A549 (cell line): ENCODE data around the gene TMEM176B. TPM values are rescaled to one million over a fixed set of nuclear protein-coding genes. Genes with fewer than 3 reads are reported as not detected.
A peak's percentile ranks its signal among the peaks of the same experiment; 100 is the strongest.

Source experiments
- ATAC-seq, 2 experiments: fragments of 200-7000 bp in 1 of 2; fragments of >200 bp in 1 of 2; cut with Nextera tagmentation in 1 of 2; cut with Tn5 transposase in 1 of 2; 3 replicates each; pipeline versions ENCODE4 v1.8.0 to v1.9.1; 2018 to 2020; ENCODE audit warnings: mild to moderate bottlenecking in 1 of 2, moderate library complexity in 1 of 2
- CTCF ChIA-PET: fragments of 300-600 bp; sonication (Branson Sonifier 250); formaldehyde crosslinking; extraction: SDS; loops from one replicate; lab custom pipeline; 2021; ENCODE audit warnings: antibody characterized with exemption, inconsistent platforms; lab: Yijun Ruan, JAX
- POLR2A ChIA-PET: fragments of 350-600 bp; formaldehyde crosslinking; extraction: SDS; loops from one replicate; lab custom pipeline; 2021; ENCODE audit warnings: antibody characterized with exemption, inconsistent platforms; lab: Yijun Ruan, JAX
- DNase-seq, 2 experiments: peaks; one replicate each; pipeline versions ENCODE4 v3.0.0 to v3.0.0-alpha.2; 2011 to 2016; ENCODE audit warnings: low read depth in 1 of 2, low spot score in 1 of 2
- FAIRE-seq: peaks from 2 replicates; lab custom pipeline; 2011; peaks lifted over from hg19 to GRCh38; lab: Jason Lieb, UNC
- H3K27ac ChIP-seq, 2 experiments: fragments of >200 bp; sonication (Bioruptor Twin); formaldehyde crosslinking; 3 replicates each; pipeline ENCODE4 v1.5.1; 2016 to 2017
- H3K4me1 ChIP-seq: fragments of >200 bp; sonication (Bioruptor Twin); formaldehyde crosslinking; 3 replicates; pipeline ENCODE4 v1.6.1; 2016
- H3K4me2 ChIP-seq: fragments of >200 bp; sonication (Bioruptor Twin); formaldehyde crosslinking; 3 replicates; pipeline ENCODE4 v1.6.1; 2016
- H3K4me3 ChIP-seq: fragments of >200 bp; sonication (Bioruptor Twin); formaldehyde crosslinking; 3 replicates; pipeline ENCODE4 v1.5.1; 2016
- H3K9me3 ChIP-seq: fragments of >200 bp; sonication (Bioruptor Twin); formaldehyde crosslinking; 3 replicates; pipeline ENCODE4 v1.6.1; 2016
- BCL3 ChIP-seq: fragments of >200 bp; sonication (Bioruptor Twin); formaldehyde crosslinking; IDR thresholded peaks from 3 replicates; pipeline ENCODE4 v1.6.1; 2016
- CHD2 ChIP-seq: fragments of 150-350 bp; IDR thresholded peaks from 2 replicates; pipeline ENCODE4 v1.6.1; 2014; ENCODE audit warnings: low read length; ENCODE audit not compliant: partially characterized antibody
- CHD4 ChIP-seq: fragments of 200-600 bp; sonication (generic); IDR thresholded peaks from 2 replicates; pipeline ENCODE4 v1.6.1; 2016; ENCODE audit warnings: antibody characterized with exemption, mild to moderate bottlenecking, borderline replicate concordance
- EHF ChIP-seq: fragments of 250-450 bp; sonication (Bioruptor Pico); IDR thresholded peaks from 2 replicates; pipeline ENCODE4 v1.5.0; 2020; ENCODE audit warnings: mild to moderate bottlenecking
- EHMT2 ChIP-seq: fragments of 200-600 bp; sonication (generic); IDR thresholded peaks from 2 replicates; pipeline ENCODE4 v1.6.1; 2016; ENCODE audit warnings: antibody characterized with exemption, low read depth, mild to moderate bottlenecking, moderate library complexity
- HEYL ChIP-seq: fragments of 250-450 bp; sonication (Bioruptor Pico); IDR thresholded peaks from 2 replicates; pipeline ENCODE4 v1.8.0; 2021; ENCODE audit warnings: mild to moderate bottlenecking, moderate library complexity
- HMGXB4 ChIP-seq: fragments of 250-450 bp; sonication (Bioruptor Pico); IDR thresholded peaks from 2 replicates; pipeline ENCODE4 v1.5.0; 2021; ENCODE audit warnings: mild to moderate bottlenecking, moderate library complexity, borderline replicate concordance
- HOXB13 ChIP-seq: fragments of 250-450 bp; sonication (Bioruptor Pico); IDR thresholded peaks from 2 replicates; pipeline ENCODE4 v1.5.0; 2020; ENCODE audit warnings: low read depth, mild to moderate bottlenecking, moderate library complexity
- JUN ChIP-seq, 2 experiments: fragments of >200 bp; sonication (Bioruptor Twin); formaldehyde crosslinking; IDR thresholded peaks; 2 replicates in 1 of 2; 3 replicates in 1 of 2; pipeline ENCODE4 v1.6.1; 2016 to 2017
- KDM5A ChIP-seq: fragments of 200-600 bp; sonication (generic); IDR thresholded peaks from 2 replicates; pipeline ENCODE4 v1.6.1; 2016; ENCODE audit warnings: antibody characterized with exemption, mild to moderate bottlenecking
- MAFK ChIP-seq: fragments of 450-650 bp; IDR thresholded peaks from 2 replicates; pipeline ENCODE4 v1.6.1; 2014; ENCODE audit not compliant: partially characterized antibody
- MAZ ChIP-seq: fragments of 150-350 bp; IDR thresholded peaks from 2 replicates; pipeline ENCODE4 v1.6.1; 2014; ENCODE audit warnings: antibody characterized with exemption, low read depth, low read length, borderline replicate concordance
- NR3C1 ChIP-seq: fragments of >200 bp; sonication (Bioruptor Twin); formaldehyde crosslinking; IDR thresholded peaks from 3 replicates; pipeline ENCODE4 v1.6.1; 2017
- POLR2AphosphoS2 ChIP-seq: conservative IDR thresholded peaks from 2 replicates; pipeline ENCODE4 v1.6.1; 2012; ENCODE audit warnings: low read length, improper control_type of control experiment, inconsistent platforms
- RAD21 ChIP-seq, 2 experiments: fragments of >200 bp in 1 of 2; sonication (Bioruptor Twin) in 1 of 2; formaldehyde crosslinking in 1 of 2; IDR thresholded peaks in 1 of 2; conservative IDR thresholded peaks in 1 of 2; 2 replicates in 1 of 2; 3 replicates in 1 of 2; pipeline ENCODE4 v1.6.1; 2012 to 2018; ENCODE audit warnings: inconsistent platforms in 1 of 2
- RCOR1 ChIP-seq: fragments of 150-350 bp; IDR thresholded peaks from 2 replicates; pipeline ENCODE4 v1.6.1; 2014; ENCODE audit warnings: antibody characterized with exemption, low read length, low read depth
- RNF2 ChIP-seq: fragments of 200-600 bp; sonication (generic); IDR thresholded peaks from 2 replicates; pipeline ENCODE4 v1.6.1; 2016; ENCODE audit warnings: low read depth, mild to moderate bottlenecking, antibody characterized with exemption, moderate library complexity, borderline replicate concordance
- TP53 ChIP-seq: fragments of 250-450 bp; sonication (Bioruptor Pico); IDR thresholded peaks from 2 replicates; pipeline ENCODE4 v1.5.0; 2021; ENCODE audit warnings: mild to moderate bottlenecking, moderate library complexity
- USF2 ChIP-seq: fragments of 450-650 bp; IDR thresholded peaks from 2 replicates; pipeline ENCODE4 v1.6.1; 2014; ENCODE audit warnings: antibody characterized with exemption
- ZSCAN20 ChIP-seq: fragments of 250-450 bp; sonication (Bioruptor Pico); IDR thresholded peaks from 2 replicates; pipeline ENCODE4 v1.8.0; 2022; ENCODE audit warnings: mild to moderate bottlenecking, moderate library complexity
- WGBS: methylation state at CpG from one replicate; pipeline ENCODE4 v1.1.6; 2017; ENCODE audit errors: missing lambda C conversion rate; 5-methylcytosine and 5-hydroxymethylcytosine counted together
- polyA plus RNA-seq, 4 experiments: library from polyadenylated mRNA; depleted of rRNA in 3 of 4; stranded (reverse); fragments of >200 nt; fragmentation: RNase III in 1 of 4; extraction: RNeasy Plus Mini Kit Qiagen cat#74134 plus additional on column Dnase treatment in 1 of 4; gene quantifications; 2 replicates in 3 of 4; 3 replicates in 1 of 4; pipeline ENCODE4 v1.2.3, GENCODE V29; 2011 to 2017
- TF ChIP-seq, protein P1 (sequence below): fragments of 250-450 bp; sonication (Bioruptor Pico); IDR thresholded peaks from 2 replicates; pipeline ENCODE4 v1.5.0; 2020; ENCODE audit warnings: low read depth, mild to moderate bottlenecking, moderate library complexity

The TMEM176B gene
- polyA plus RNA-seq, 2 of the 4 experiments (the other 2 are of a cell fraction): 0.10 TPM; not detected in 1

- H3K4me3 ChIP-seq: no peak overlapping the region
- ATAC-seq (no peak), DNase-seq (no peak), FAIRE-seq (no peak)
- H3K4me2 ChIP-seq: no peak overlapping the region
- ChIA-PET POLR2A (no interaction called here), CTCF (no interaction called here)
- H3K4me1 ChIP-seq: no peaks in the 10 kb centered on the region
- no peak for TF ChIP-seq BCL3
- no peak for TF ChIP-seq EHF (CRISPR knock-in tag)
- TF ChIP-seq JUN (IDR thresholded peaks at IDR 0.05): no peak
- no peak for TF ChIP-seq HEYL (CRISPR knock-in tag)
- no peak for TF ChIP-seq TP53
- no peak overlapping the region for H3K27ac ChIP-seq
- no peaks in the 10 kb centered on the region for H3K9me3 ChIP-seq
Measured at GRCh38 chr7:150754951-150755350, 45.2 kb downstream of the TMEM176B start.

GRCh38 chr7:150753826-150754603 is 46.1 kb downstream of the TMEM176B start:
- DNase-seq (no peak), FAIRE-seq (no peak), ATAC-seq (peak in 1 of 2 experiments; percentile 60; a peak in 2 of 6 replicates)
- ChIA-PET POLR2A (no interaction called here), CTCF (no interaction called here)
- no peak overlapping the region for H3K4me2 ChIP-seq
- no peaks in the 10 kb centered on the region for H3K9me3 ChIP-seq
- H3K4me3 ChIP-seq: no peak overlapping the region
- peak in 1 of 2 experiments; percentile 27; a peak in 1 of 5 replicates for TF ChIP-seq RAD21 (conservative IDR thresholded peaks at IDR 0.05 in 1 of 2, IDR thresholded peaks at IDR 0.05 in 1 of 2)
- TF ChIP-seq RNF2: no peak
- H3K27ac ChIP-seq: no peak overlapping the region
- 2% methylated on average over 3 of the region's 3 CpGs for WGBS
- no peaks in the 10 kb centered on the region for H3K4me1 ChIP-seq

GRCh38 chr7:150753239-150753638 is 46.9 kb downstream of the TMEM176B start:
- FAIRE-seq (no peak), ATAC-seq (no peak), DNase-seq (no peak)
- no peak overlapping the region for H3K4me2 ChIP-seq
- CTCF ChIA-PET: no interaction called here
- H3K27ac ChIP-seq: no peak overlapping the region
- POLR2A ChIA-PET: no interaction called here
- H3K4me1 ChIP-seq: no peaks in the 10 kb centered on the region
- no peaks in the 10 kb centered on the region for H3K9me3 ChIP-seq
- TF ChIP-seq RCOR1 (no peak), CHD4 (no peak), ZSCAN20 (CRISPR knock-in tag) (no peak), BCL3 (no peak), KDM5A (no peak), NR3C1 (no peak), MAZ (no peak), HMGXB4 (no peak), MAFK (no peak), RNF2 (no peak), EHMT2 (no peak), USF2 (no peak), EHF (CRISPR knock-in tag) (no peak), HOXB13 (CRISPR knock-in tag) (no peak), CHD2 (no peak), POLR2AphosphoS2 (no peak)
- TF ChIP-seq, protein P1, sequence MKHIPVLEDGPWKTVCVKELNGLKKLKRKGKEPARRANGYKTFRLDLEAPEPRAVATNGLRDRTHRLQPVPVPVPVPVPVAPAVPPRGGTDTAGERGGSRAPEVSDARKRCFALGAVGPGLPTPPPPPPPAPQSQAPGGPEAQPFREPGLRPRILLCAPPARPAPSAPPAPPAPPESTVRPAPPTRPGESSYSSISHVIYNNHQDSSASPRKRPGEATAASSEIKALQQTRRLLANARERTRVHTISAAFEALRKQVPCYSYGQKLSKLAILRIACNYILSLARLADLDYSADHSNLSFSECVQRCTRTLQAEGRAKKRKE (CRISPR knock-in tag): no peak
- WGBS: 9% methylated on average over 6 of the region's 6 CpGs
- H3K4me3 ChIP-seq: no peak overlapping the region
